OCI-LY3 (cell line): ENCODE data around the gene PDE4D.

Experiments used
- H2AFZ ChIP-seq: fragments of 200-600, 300-600 bp; shearing (Covaris generic); 2 replicates; pipeline ENCODE4 v1.6.0; 2014; ENCODE audit warnings: antibody characterized with exemption, low read depth, low read length
- H3K27ac ChIP-seq: fragments of 200-600, 300-600 bp; sonication (generic); 2 replicates; pipeline ENCODE4 v1.5.1; 2014; ENCODE audit warnings: mild to moderate bottlenecking, low read length, moderate library complexity, mixed read lengths
- H3K27me3 ChIP-seq: fragments of 200-600, 300-600 bp; sonication (generic); 2 replicates; pipeline ENCODE4 v1.6.1; 2014; ENCODE audit warnings: low read depth, low read length, mixed read lengths
- H3K36me3 ChIP-seq: fragments of 200-600, 300-600 bp; sonication (generic); replicated peaks from 2 replicates; pipeline ENCODE3; 2014; ENCODE audit warnings: low read depth, low read length, mixed read lengths
- H3K4me1 ChIP-seq: fragments of 300-600, 200-600 bp; sonication (generic); 2 replicates; pipeline ENCODE4 v1.6.1; 2014; ENCODE audit warnings: low read length, mixed read lengths
- H3K4me2 ChIP-seq: fragments of 200-600, 300-600 bp; sonication (generic); 2 replicates; pipeline ENCODE4 v1.6.1; 2014; ENCODE audit warnings: low read length, mixed read lengths
- H3K4me3 ChIP-seq: fragments of 300-600, 200-600 bp; sonication (generic); 2 replicates; pipeline ENCODE4 v1.5.1; 2014; ENCODE audit warnings: antibody characterized with exemption, mild to moderate bottlenecking, low read length, moderate library complexity
- H3K79me2 ChIP-seq: fragments of 300-600, 200-600 bp; shearing (Covaris generic); 2 replicates; pipeline ENCODE4 v1.6.1; 2014; ENCODE audit warnings: mild to moderate bottlenecking, low read length, mixed read lengths
- H3K9ac ChIP-seq: fragments of 300-600, 200-600 bp; shearing (Covaris generic); 2 replicates; pipeline ENCODE4 v1.6.0; 2014; ENCODE audit warnings: mild to moderate bottlenecking, low read length, moderate library complexity
- H3K9me3 ChIP-seq: fragments of 200-600, 300-600 bp; shearing (Covaris generic); 2 replicates; pipeline ENCODE4 v1.6.1; 2014; ENCODE audit warnings: low read length, mixed read lengths; ENCODE audit not compliant: insufficient read depth
- H4K20me1 ChIP-seq: fragments of 200-600, 300-600 bp; sonication (generic); 2 replicates; pipeline ENCODE4 v1.6.1; 2016; ENCODE audit warnings: low read length, mixed read lengths; ENCODE audit not compliant: insufficient read depth
- CTCF ChIP-seq: fragments of 200-600, 300-600 bp; sonication (generic); IDR thresholded peaks from 2 replicates; pipeline ENCODE4 v1.5.1; 2014; ENCODE audit warnings: antibody characterized with exemption, low read length, low read depth
- EZH2phosphoT487 ChIP-seq: fragments of 200-600 bp; shearing (Covaris generic); IDR thresholded peaks from 2 replicates; pipeline ENCODE4 v1.6.1; 2018; ENCODE audit warnings: antibody characterized with exemption, mixed run types, low read depth

The PDE4D gene

GRCh38 chr5:59760785-59761348 lies 132.7 kb downstream of the PDE4D start:
- Histone ChIP-seq H3K79me2 (no peaks in the 10 kb centered on the region), H3K9me3 (no peaks in the 10 kb centered on the region), H3K27me3 (no peaks in the 10 kb centered on the region), H3K4me2 (no peak overlapping the region), H3K4me3 (no peak overlapping the region), H3K4me1 (no peaks in the 10 kb centered on the region), H3K36me3 (no peaks in the 10 kb centered on the region), H3K27ac (no peak overlapping the region), H3K9ac (no peak overlapping the region), H2AFZ (no peak overlapping the region), H4K20me1 (no peaks in the 10 kb centered on the region)
- no peak for TF ChIP-seq EZH2phosphoT487

GRCh38 chr5:59759600-59760351 lies 133.8 kb downstream of the PDE4D start:
- Histone ChIP-seq H3K9me3 (no peaks in the 10 kb centered on the region), H3K27ac (no peak overlapping the region), H3K4me3 (no peak overlapping the region), H2AFZ (no peak overlapping the region), H4K20me1 (no peaks in the 10 kb centered on the region), H3K36me3 (no peaks in the 10 kb centered on the region), H3K9ac (no peak overlapping the region), H3K4me1 (no peaks in the 10 kb centered on the region), H3K27me3 (no peaks in the 10 kb centered on the region), H3K4me2 (no peak overlapping the region), H3K79me2 (no peaks in the 10 kb centered on the region)
- TF ChIP-seq EZH2phosphoT487 (no peak), CTCF (no peak)

GRCh38 chr5:59758566-59758965 lies 135.0 kb downstream of the PDE4D start:
- Histone ChIP-seq H3K9me3 (no peaks in the 10 kb centered on the region), H3K79me2 (no peaks in the 10 kb centered on the region), H3K4me3 (no peak overlapping the region), H3K4me2 (no peak overlapping the region), H3K36me3 (no peaks in the 10 kb centered on the region), H4K20me1 (no peaks in the 10 kb centered on the region), H3K27ac (no peak overlapping the region), H3K9ac (no peak overlapping the region), H3K27me3 (no peaks in the 10 kb centered on the region), H3K4me1 (no peaks in the 10 kb centered on the region), H2AFZ (no peak overlapping the region)
- TF ChIP-seq EZH2phosphoT487 (no peak), CTCF (no peak)

GRCh38 chr5:59757442-59757841 lies 136.1 kb downstream of the PDE4D start:
- no peaks in the 10 kb centered on the region for H4K20me1 ChIP-seq
- H3K9me3 ChIP-seq, result no peaks in the 10 kb centered on the region
- TF ChIP-seq CTCF, result no peak
- no peak for TF ChIP-seq EZH2phosphoT487
- no peaks in the 10 kb centered on the region for H3K79me2 ChIP-seq
- H3K4me2 ChIP-seq, result no peak overlapping the region
- H2AFZ ChIP-seq, result no peak overlapping the region
- H3K27me3 ChIP-seq, result no peaks in the 10 kb centered on the region
- H3K4me1 ChIP-seq, result no peaks in the 10 kb centered on the region
- no peak overlapping the region for H3K27ac ChIP-seq
- no peak overlapping the region for H3K4me3 ChIP-seq
- H3K9ac ChIP-seq, result no peak overlapping the region
- no peaks in the 10 kb centered on the region for H3K36me3 ChIP-seq
